Measurements from ENCODE around the gene SIRT2.

Gene SIRT2

GRCh38 chr19:38850976-38851621 lies 48.3 kb downstream of the SIRT2 start:
- CTCF ChIA-PET, result interaction anchor here (0.6 to 4.1 kb wide), 7 partner anchors 20 to 1905 kb away, joined by 3 to 33 read pairs (median 4); partner anchors contain the start of genes ECH1, MRPS12 and SARS2
- POLR2A ChIA-PET, result interaction anchor here (0.6 to 2.3 kb wide), 17 partner anchors 9 to 585 kb away, joined by 3 to 15 read pairs (median 3); partner anchors contain the start of genes ECH1, EIF3K, GGN and MRPS12
- peak overlapping the region; percentile 60 for H3K4me3 ChIP-seq (ENCODE audit: low read depth, low read length)
- H3K9me3 ChIP-seq (ENCODE audit: control insufficient read depth, insufficient read depth, low read depth, low read length), result no peaks in the 10 kb centered on the region
- H3K4me1 ChIP-seq (ENCODE audit: control insufficient read depth, insufficient read depth, low read length), result peaks cover 32% of the 10 kb centered on the region
- peak overlapping the region; percentile 96 for H3K27ac ChIP-seq (ENCODE audit: extremely low read depth, low read depth, low read length)
- H3K36me3 ChIP-seq (ENCODE audit: control insufficient read depth in 2 of 2, insufficient read depth in 1 of 2, low read length in 2 of 2), result peaks cover 28 to 30% of the 10 kb centered on the region in 2 experiments
- TF ChIP-seq ZNF600 (tag by site-specific recombination; IDR thresholded peaks at IDR 0.05) (peak; percentile 87), PRDM1 (tag by site-specific recombination; IDR thresholded peaks at IDR 0.05) (peak; percentile 30; the same call in 1 of the 2 replicates), OSR2 (tag by site-specific recombination; IDR thresholded peaks at IDR 0.05) (peak; percentile 50; the same call in 1 of the 2 replicates), ZNF394 (tag by site-specific recombination; IDR thresholded peaks at IDR 0.05; ENCODE audit: borderline replicate concordance) (no peak), ZNF776 (tag by site-specific recombination; IDR thresholded peaks at IDR 0.05; ENCODE audit: borderline replicate concordance) (no peak), ZNF558 (tag by site-specific recombination; IDR thresholded peaks at IDR 0.05) (no peak), ZNF223 (tag by site-specific recombination; IDR thresholded peaks at IDR 0.05) (0 out of 2 replicates have a peak, but pooled peaks have one; percentile 40), ZBTB7A (tag by site-specific recombination; IDR thresholded peaks at IDR 0.05; ENCODE audit: low read depth) (0 out of 2 replicates have a peak, but pooled peaks have one; percentile 90), MYNN (tag by site-specific recombination; IDR thresholded peaks at IDR 0.05; ENCODE audit: borderline replicate concordance) (no peak), WT1 (tag by site-specific recombination; IDR thresholded peaks at IDR 0.05) (peak; percentile 4), GLIS1 (tag by site-specific recombination; IDR thresholded peaks at IDR 0.05) (peak; percentile 100), ZBTB17 (tag by site-specific recombination; IDR thresholded peaks at IDR 0.05) (peak; percentile 7), ZBTB21 (tag by site-specific recombination; IDR thresholded peaks at IDR 0.05) (no peak), HOXC10 (CRISPR knock-in tag; IDR thresholded peaks at IDR 0.05) (no peak), ZNF10 (tag by site-specific recombination; IDR thresholded peaks at IDR 0.05) (0 out of 2 replicates have a peak, but pooled peaks have one; percentile 1), HOXA7 (CRISPR knock-in tag; IDR thresholded peaks at IDR 0.05; ENCODE audit: borderline replicate concordance) (no peak), ZNF133 (tag by site-specific recombination; IDR thresholded peaks at IDR 0.05) (0 out of 2 replicates have a peak, but pooled peaks have one; percentile 22), SCRT2 (tag by site-specific recombination; IDR thresholded peaks at IDR 0.05) (peak; percentile 56), ZNF398 (tag by site-specific recombination; IDR thresholded peaks at IDR 0.05) (peak; percentile 16; the same call in 1 of the 2 replicates), GLIS2 (tag by site-specific recombination; IDR thresholded peaks at IDR 0.05) (peak; percentile 98), ZNF391 (tag by site-specific recombination; IDR thresholded peaks at IDR 0.05; ENCODE audit: borderline replicate concordance, low read depth) (peak; percentile 65), ZNF530 (tag by site-specific recombination; IDR thresholded peaks at IDR 0.05; ENCODE audit: low read depth) (no peak), ZNF677 (tag by site-specific recombination; IDR thresholded peaks at IDR 0.05) (no peak), ZNF169 (tag by site-specific recombination; IDR thresholded peaks at IDR 0.05) (0 out of 2 replicates have a peak, but pooled peaks have one; percentile 13), ZNF654 (tag by site-specific recombination; IDR thresholded peaks at IDR 0.05; ENCODE audit: low read depth) (no peak), ZNF266 (tag by site-specific recombination; IDR thresholded peaks at IDR 0.05; ENCODE audit: low read depth) (peak; percentile 20), ZNF2 (tag by site-specific recombination; IDR thresholded peaks at IDR 0.05) (no peak), ZNF629 (tag by site-specific recombination; IDR thresholded peaks at IDR 0.05) (no peak), HOXD13 (CRISPR knock-in tag; IDR thresholded peaks at IDR 0.05; ENCODE audit: borderline replicate concordance) (no peak), ZNF561 (tag by site-specific recombination; IDR thresholded peaks at IDR 0.05; ENCODE audit: borderline replicate concordance) (peak; percentile 7), ZNF624 (tag by site-specific recombination; IDR thresholded peaks at IDR 0.05) (no peak), ZBTB26 (tag by site-specific recombination; optimal IDR thresholded peaks at IDR 0.05) (peak; percentile 71)
- TF ChIP-seq, protein P1, sequence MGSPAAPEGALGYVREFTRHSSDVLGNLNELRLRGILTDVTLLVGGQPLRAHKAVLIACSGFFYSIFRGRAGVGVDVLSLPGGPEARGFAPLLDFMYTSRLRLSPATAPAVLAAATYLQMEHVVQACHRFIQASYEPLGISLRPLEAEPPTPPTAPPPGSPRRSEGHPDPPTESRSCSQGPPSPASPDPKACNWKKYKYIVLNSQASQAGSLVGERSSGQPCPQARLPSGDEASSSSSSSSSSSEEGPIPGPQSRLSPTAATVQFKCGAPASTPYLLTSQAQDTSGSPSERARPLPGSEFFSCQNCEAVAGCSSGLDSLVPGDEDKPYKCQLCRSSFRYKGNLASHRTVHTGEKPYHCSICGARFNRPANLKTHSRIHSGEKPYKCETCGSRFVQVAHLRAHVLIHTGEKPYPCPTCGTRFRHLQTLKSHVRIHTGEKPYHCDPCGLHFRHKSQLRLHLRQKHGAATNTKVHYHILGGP (tag by site-specific recombination; IDR thresholded peaks at IDR 0.05), result no peak
- TF ChIP-seq, protein P2, sequence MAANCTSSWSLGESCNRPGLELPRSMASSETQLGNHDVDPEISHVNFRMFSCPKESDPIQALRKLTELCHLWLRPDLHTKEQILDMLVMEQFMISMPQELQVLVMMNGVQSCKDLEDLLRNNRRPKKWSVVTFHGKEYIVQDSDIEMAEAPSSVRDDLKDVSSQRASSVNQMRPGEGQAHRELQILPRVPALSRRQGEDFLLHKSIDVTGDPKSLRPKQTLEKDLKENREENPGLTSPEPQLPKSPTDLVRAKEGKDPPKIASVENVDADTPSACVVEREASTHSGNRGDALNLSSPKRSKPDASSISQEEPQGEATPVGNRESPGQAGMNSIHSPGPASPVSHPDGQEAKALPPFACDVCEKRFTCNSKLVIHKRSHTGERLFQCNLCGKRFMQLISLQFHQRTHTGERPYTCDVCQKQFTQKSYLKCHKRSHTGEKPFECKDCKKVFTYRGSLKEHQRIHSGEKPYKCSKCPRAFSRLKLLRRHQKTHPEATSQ (tag by site-specific recombination; IDR thresholded peaks at IDR 0.05), result 0 out of 2 replicates have a peak, but pooled peaks have one; percentile 17
